Large intestine (tissue), 12 donors: ENCODE data around the gene METRNL. TPM values are rescaled to one million over a fixed set of nuclear protein-coding genes. Genes with fewer than 3 reads are reported as not detected.
"Not testable (repeated sequence)": the region's sequence is repeated elsewhere in the genome, so short reads cannot be mapped to it uniquely, and the experiment has no call there.

Experiments
- DNase-seq, 2 donors: peaks; one replicate each; pipeline versions ENCODE4 v3.0.0 to v3.0.0-alpha.2; 2013
- H3K27ac ChIP-seq: one replicate; pipeline ENCODE4 v1.5.1; 2013; ENCODE audit warnings: low read length
- H3K27me3 ChIP-seq: 2 replicates; pipeline ENCODE4 v1.6.1; 2013; ENCODE audit warnings: low read length; ENCODE audit not compliant: control insufficient read depth, insufficient read depth
- H3K36me3 ChIP-seq: 2 replicates; pipeline ENCODE4 v1.6.1; 2013; ENCODE audit warnings: low read length; ENCODE audit not compliant: control insufficient read depth, insufficient read depth
- H3K4me1 ChIP-seq: one replicate; pipeline ENCODE4 v1.6.1; 2013; ENCODE audit warnings: low read length; ENCODE audit not compliant: control insufficient read depth, insufficient read depth
- H3K4me3 ChIP-seq: one replicate; pipeline ENCODE4 v1.5.1; 2013; ENCODE audit warnings: low read length
- H3K9me3 ChIP-seq: one replicate; pipeline ENCODE4 v1.6.1; 2013; ENCODE audit warnings: mild to moderate bottlenecking, low read depth, low read length, moderate library complexity; ENCODE audit not compliant: control insufficient read depth
- WGBS: methylation state at CpG from one replicate; pipeline ENCODE4 v1.1.5; 2013; ENCODE audit warnings: low lambda C conversion rate; ENCODE audit not compliant: insufficient coverage; 5-methylcytosine and 5-hydroxymethylcytosine counted together
- long read RNA-seq, 11 donors: transcript quantifications; one replicate each; lab custom pipeline, GENCODE V29; 2026
- polyA plus RNA-seq: library from polyadenylated mRNA; unstranded; fragments of 120-200 nt; gene quantifications from one replicate; pipeline ENCODE4 v1.2.1, GENCODE V29; 2013

The METRNL gene
- 81.1 TPM for polyA plus RNA-seq
- long read RNA-seq, donor 1, transcript METRNL-201 (4 exons, 1,605 nt): major isoform, 17 of 23 reads
- long read RNA-seq, donor 1, partial matches to known transcripts: 0 of 23 reads
- long read RNA-seq, donor 1, other reads (novel, unspliced or antisense): 0 of 23 reads
- long read RNA-seq, donor 2, transcript METRNL-201 (4 exons, 1,605 nt): major isoform, 34 of 38 reads
- long read RNA-seq, donor 2, partial matches to known transcripts: 0 of 38 reads
- long read RNA-seq, donor 2, other reads (novel, unspliced or antisense): 0 of 38 reads
- long read RNA-seq, donor 3: 0 reads
- long read RNA-seq, donor 4, partial matches to known transcripts: 0 of 2 reads
- long read RNA-seq, donor 4, other reads (novel, unspliced or antisense): 0 of 2 reads
- long read RNA-seq, donor 5, transcript METRNL-201 (4 exons, 1,605 nt): major isoform, 10 of 13 reads
- long read RNA-seq, donor 5, partial matches to known transcripts: 0 of 13 reads
- long read RNA-seq, donor 5, other reads (novel, unspliced or antisense): 0 of 13 reads
- long read RNA-seq, donor 6, transcript METRNL-201 (4 exons, 1,605 nt): major isoform, 27 of 43 reads
- long read RNA-seq, donor 6, transcript METRNL-203 (3 exons, 1,900 nt): minor isoform, 5 of 43 reads
- long read RNA-seq, donor 6, partial matches to known transcripts: 10 of 43 reads
- long read RNA-seq, donor 6, other reads (novel, unspliced or antisense): 0 of 43 reads
- long read RNA-seq, donor 7, transcript METRNL-201 (4 exons, 1,605 nt): major isoform, 14 of 15 reads
- long read RNA-seq, donor 7, partial matches to known transcripts: 0 of 15 reads
- long read RNA-seq, donor 7, other reads (novel, unspliced or antisense): 0 of 15 reads
- long read RNA-seq, donor 8, transcript METRNL-201 (4 exons, 1,605 nt): major isoform, 35 of 40 reads
- long read RNA-seq, donor 8, partial matches to known transcripts: 0 of 40 reads
- long read RNA-seq, donor 8, other reads (novel, unspliced or antisense): 0 of 40 reads
- long read RNA-seq, donor 9, transcript METRNL-201 (4 exons, 1,605 nt): major isoform, 31 of 35 reads
- long read RNA-seq, donor 9, partial matches to known transcripts: 0 of 35 reads
- long read RNA-seq, donor 9, other reads (novel, unspliced or antisense): 0 of 35 reads
- long read RNA-seq, donor 10, transcript METRNL-201 (4 exons, 1,605 nt): major isoform, 42 of 53 reads
- long read RNA-seq, donor 10, partial matches to known transcripts: 7 of 53 reads
- long read RNA-seq, donor 10, other reads (novel, unspliced or antisense): 0 of 53 reads
- long read RNA-seq, donor 11, transcript METRNL-201 (4 exons, 1,605 nt): major isoform, 21 of 22 reads
- long read RNA-seq, donor 11, partial matches to known transcripts: 0 of 22 reads
- long read RNA-seq, donor 11, other reads (novel, unspliced or antisense): 0 of 22 reads

- Histone ChIP-seq H3K4me3 (peak within 1 kb of the TSS; percentile 77), H3K36me3 (peaks cover 2% of the 10 kb centered on the region), H3K4me1 (peaks cover 30% of the 10 kb centered on the region), H3K9me3 (peaks cover 6% of the 10 kb centered on the region), H3K27me3 (peaks cover 32% of the 10 kb centered on the region), H3K27ac (peak within 1 kb of the TSS; percentile 21)
- DNase-seq: peak in 1 of 2 donors; percentile 62
- no CpG with 5 or more reads among the region's 69 CpGs for WGBS
Measured at GRCh38 chr17:83079352-83079747, at the start of gene METRNL. Gene METRNL (plus strand): TSS chr17:83079609. CDS start chr17:83079816, 207 bp downstream.

GRCh38 chr17:83030432-83030831 is 49.0 kb upstream of the METRNL start:
- no CpG with 5 or more reads among the region's 23 CpGs for WGBS
- Histone ChIP-seq H3K9me3 (peaks cover 12% of the 10 kb centered on the region), H3K4me3 (no peak overlapping the region), H3K27me3 (no peaks in the 10 kb centered on the region), H3K36me3 (peaks cover 3% of the 10 kb centered on the region), H3K27ac (no peak overlapping the region), H3K4me1 (no peaks in the 10 kb centered on the region)
- no peak for DNase-seq

GRCh38 chr17:83031321-83031945 is 48.0 kb upstream of the METRNL start:
- DNase-seq: no peak
- Histone ChIP-seq H3K9me3 (peaks cover 12% of the 10 kb centered on the region), H3K36me3 (peaks cover 3% of the 10 kb centered on the region), H3K4me3 (no peak overlapping the region), H3K27me3 (no peaks in the 10 kb centered on the region), H3K4me1 (no peaks in the 10 kb centered on the region), H3K27ac (no peak overlapping the region)
- 100% methylated on average over 1 of the region's 35 CpGs for WGBS

- no CpG with 5 or more reads among the region's 33 CpGs for WGBS
- not testable (repeated sequence) for H3K36me3 ChIP-seq, DNase-seq, H3K27ac ChIP-seq, H3K27me3 ChIP-seq, H3K4me1 ChIP-seq, H3K4me3 ChIP-seq
- peaks cover 12% of the 10 kb centered on the region for H3K9me3 ChIP-seq
Measured at GRCh38 chr17:83031946-83032451, 47.4 kb upstream of the METRNL start.

- H3K27ac ChIP-seq: no peak overlapping the region
- WGBS: no CpG with 5 or more reads among the region's 18 CpGs
- peaks cover 6% of the 10 kb centered on the region for H3K36me3 ChIP-seq
- no peaks in the 10 kb centered on the region for H3K4me1 ChIP-seq
- H3K4me3 ChIP-seq: no peak overlapping the region
- H3K27me3 ChIP-seq: no peaks in the 10 kb centered on the region
- peaks cover 12% of the 10 kb centered on the region for H3K9me3 ChIP-seq
- DNase-seq: no peak
Measured at GRCh38 chr17:83032781-83033180, 46.6 kb upstream of the METRNL start.

GRCh38 chr17:83034525-83034924 is 44.9 kb upstream of the METRNL start:
- WGBS: 100% methylated on average over 2 of the region's 14 CpGs

GRCh38 chr17:83035722-83036121 is 43.7 kb upstream of the METRNL start:
- WGBS: no CpG with 5 or more reads among the region's 13 CpGs

More at GRCh38 chr17:83034525-83034924, 44.9 kb upstream of the METRNL start:
- H3K4me3 ChIP-seq: no peak overlapping the region
- peaks cover 6% of the 10 kb centered on the region for H3K36me3 ChIP-seq
- no peak for DNase-seq
- no peak overlapping the region for H3K27ac ChIP-seq
- H3K27me3 ChIP-seq: no peaks in the 10 kb centered on the region
- no peaks in the 10 kb centered on the region for H3K4me1 ChIP-seq
- H3K9me3 ChIP-seq: peaks cover 12% of the 10 kb centered on the region

GRCh38 chr17:83036193-83036592 is 43.2 kb upstream of the METRNL start:
- Histone ChIP-seq H3K27ac (no peak overlapping the region), H3K9me3 (peaks cover 13% of the 10 kb centered on the region), H3K27me3 (no peaks in the 10 kb centered on the region), H3K36me3 (peaks cover 8% of the 10 kb centered on the region), H3K4me3 (no peak overlapping the region), H3K4me1 (no peaks in the 10 kb centered on the region)
- 100% methylated on average over 1 of the region's 7 CpGs for WGBS
- no peak for DNase-seq

More at GRCh38 chr17:83035722-83036121, 43.7 kb upstream of the METRNL start:
- H3K27ac ChIP-seq: no peak overlapping the region
- peaks cover 14% of the 10 kb centered on the region for H3K9me3 ChIP-seq
- H3K4me3 ChIP-seq: no peak overlapping the region
- H3K4me1 ChIP-seq: no peaks in the 10 kb centered on the region
- DNase-seq: no peak
- H3K36me3 ChIP-seq: peaks cover 8% of the 10 kb centered on the region
- no peaks in the 10 kb centered on the region for H3K27me3 ChIP-seq

- H3K4me3 ChIP-seq: no peak overlapping the region
- no peaks in the 10 kb centered on the region for H3K27me3 ChIP-seq
- no peak overlapping the region for H3K27ac ChIP-seq
- no peaks in the 10 kb centered on the region for H3K4me1 ChIP-seq
- H3K9me3 ChIP-seq: peaks cover 11% of the 10 kb centered on the region
- peaks cover 5% of the 10 kb centered on the region for H3K36me3 ChIP-seq
- DNase-seq: no peak
- WGBS: no CpG with 5 or more reads among the region's 7 CpGs
Measured at GRCh38 chr17:83036666-83037065, 42.7 kb upstream of the METRNL start.
